HepG2 (cell line): ENCODE measurements around the gene KANSL3. TPM values are rescaled to one million over a fixed set of nuclear protein-coding genes. Genes with fewer than 3 reads are reported as not detected.
A peak's percentile ranks its signal among the peaks of the same experiment; 100 is the strongest.

Source experiments
- FOSL2 ChIP-seq: sonication (generic); formaldehyde crosslinking; IDR thresholded peaks from 2 replicates; pipeline ENCODE4 v1.4.0; 2020; ENCODE audit warnings: missing genetic modification reagents
- JUND ChIP-seq: sonication (generic); formaldehyde crosslinking; IDR thresholded peaks from 2 replicates; pipeline ENCODE4 v1.8.0; 2022; ENCODE audit warnings: mild to moderate bottlenecking, missing genetic modification reagents
- LCORL ChIP-seq, 2 experiments: fragments of 450-650 bp in 1 of 2; sonication (generic) in 1 of 2; formaldehyde crosslinking in 1 of 2; IDR thresholded peaks; 2 replicates each; pipeline versions ENCODE4 v1.5.0 to v1.6.1; 2017 to 2020; ENCODE audit warnings: antibody characterized with exemption in 1 of 2, missing genetic modification reagents in 1 of 2
- MEIS2 ChIP-seq: sonication (generic); formaldehyde crosslinking; IDR thresholded peaks from 2 replicates; pipeline ENCODE4 v1.9.0; 2021; ENCODE audit warnings: mild to moderate bottlenecking, missing genetic modification reagents
- MTF2 ChIP-seq: sonication (generic); formaldehyde crosslinking; IDR thresholded peaks from 2 replicates; pipeline ENCODE4 v1.5.0; 2020; ENCODE audit warnings: missing genetic modification reagents, borderline replicate concordance
- MXI1 ChIP-seq: IDR thresholded peaks from 3 replicates; pipeline ENCODE4 v1.6.1; 2012; ENCODE audit warnings: low read depth, low read length, inconsistent platforms, borderline replicate concordance
- ZBTB40 ChIP-seq, 2 experiments: fragments of 450-650 bp in 1 of 2; sonication (generic) in 1 of 2; formaldehyde crosslinking in 1 of 2; IDR thresholded peaks; 2 replicates each; pipeline versions ENCODE4 v1.6.1 to v1.8.0; 2016 to 2022; ENCODE audit warnings: antibody characterized with exemption in 1 of 2, mild to moderate bottlenecking in 1 of 2, missing genetic modification reagents in 1 of 2
- ZFY ChIP-seq: sonication (generic); formaldehyde crosslinking; IDR thresholded peaks from 2 replicates; pipeline ENCODE4 v1.4.0; 2020; ENCODE audit warnings: missing genetic modification reagents
- ZNF180 ChIP-seq: sonication (generic); formaldehyde crosslinking; IDR thresholded peaks from 2 replicates; pipeline ENCODE4 v1.4.0; 2020; ENCODE audit warnings: low read depth, missing genetic modification reagents, borderline replicate concordance
- ZNF572 ChIP-seq: sonication (generic); formaldehyde crosslinking; IDR thresholded peaks from 2 replicates; pipeline ENCODE4 v1.5.1; 2020; ENCODE audit warnings: mild to moderate bottlenecking, missing genetic modification reagents
- ZNF646 ChIP-seq: sonication (generic); formaldehyde crosslinking; IDR thresholded peaks from 2 replicates; pipeline ENCODE4 v1.9.0; 2021; ENCODE audit warnings: mild to moderate bottlenecking, missing genetic modification reagents
- ZNF841 ChIP-seq: sonication (generic); formaldehyde crosslinking; IDR thresholded peaks from 2 replicates; pipeline ENCODE4 v1.8.1; 2023; ENCODE audit warnings: missing genetic modification reagents, borderline replicate concordance
- polyA plus RNA-seq, 8 experiments: library from polyadenylated mRNA; depleted of rRNA in 3 of 8; stranded (reverse) in 7 of 8; unstranded in 1 of 8; fragments of >200 nt; fragmentation: Illumina TruSeq in 4 of 8; extraction: Trizol in 4 of 8; gene quantifications; 2 replicates each; pipeline versions ENCODE4 v1.2.1 to v1.2.3, GENCODE V29; 2011 to 2016; ENCODE audit warnings: low read depth in 4 of 8, missing spikeins in 1 of 8, mixed read lengths in 1 of 8; ENCODE audit not compliant: insufficient read depth in 1 of 8
- total RNA-seq, 5 experiments: library from RNA; depleted of rRNA; stranded (reverse); fragments of >200 nt; fragmentation: Illumina TruSeq; extraction: Trizol; gene quantifications; 2 replicates each; pipeline ENCODE4 v1.2.3, GENCODE V29; 2016; ENCODE audit warnings: low read depth in 1 of 5

KANSL3 gene
- total and polyA plus RNA-seq, 2 of the 13 experiments (the other 11 are each of a cell fraction or from before 2014, with no cell fraction given), result 20.8 to 37.3 TPM

- TF ChIP-seq ZNF646 (CRISPR knock-in tag), result no peak
- TF ChIP-seq FOSL2, result peak; percentile 81
- peak; percentile 55 for TF ChIP-seq MTF2
- peak; percentile 90; the same call in 2 of the 3 replicates for TF ChIP-seq MXI1
- no peak for TF ChIP-seq LCORL (IDR thresholded peaks at IDR 0.05)
- peak; percentile 91 for TF ChIP-seq LCORL (CRISPR knock-in tag; IDR thresholded peaks at IDR 0.05)
- peak; percentile 86 for TF ChIP-seq JUND
- TF ChIP-seq ZNF572 (CRISPR knock-in tag), result no peak
- peak; percentile 94 for TF ChIP-seq ZNF841 (CRISPR knock-in tag)
- peak; percentile 92 for TF ChIP-seq MEIS2 (CRISPR knock-in tag)
- TF ChIP-seq ZBTB40 (IDR thresholded peaks at IDR 0.05), result no peak
- TF ChIP-seq ZBTB40 (CRISPR knock-in tag; IDR thresholded peaks at IDR 0.05), result peak; percentile 87
- peak; percentile 95 for TF ChIP-seq ZFY (CRISPR knock-in tag)
- 0 out of 2 replicates have a peak, but pooled peaks have one; percentile 22 for TF ChIP-seq ZNF180 (CRISPR knock-in tag)
Observed at GRCh38 chr2:96638144-96639121, at the start of gene KANSL3 (continued).
